ENCODE results near the gene DAB1.

DNA sequence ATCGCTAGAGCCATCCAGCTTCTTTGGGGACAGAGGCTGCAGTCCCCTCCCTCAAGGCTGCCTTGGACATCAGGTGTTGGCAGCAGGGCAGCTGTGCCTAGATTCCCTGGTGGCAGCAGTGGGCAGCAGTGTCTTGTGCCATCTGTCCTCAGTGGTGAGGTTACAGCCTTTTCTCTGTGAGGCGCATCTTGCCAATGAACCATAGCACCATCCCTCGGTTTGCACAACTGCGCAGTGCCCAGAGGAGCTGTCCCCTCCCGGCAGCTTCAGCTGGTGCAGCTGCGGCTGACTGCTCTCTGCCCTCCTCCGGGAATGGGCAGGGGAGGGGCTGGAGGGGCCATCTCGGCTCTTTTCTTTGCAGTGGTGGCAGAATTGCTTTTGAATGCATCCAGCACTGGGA, 399.0 kb downstream of the DAB1 start:
- TF ChIP-seq, protein P1, sequence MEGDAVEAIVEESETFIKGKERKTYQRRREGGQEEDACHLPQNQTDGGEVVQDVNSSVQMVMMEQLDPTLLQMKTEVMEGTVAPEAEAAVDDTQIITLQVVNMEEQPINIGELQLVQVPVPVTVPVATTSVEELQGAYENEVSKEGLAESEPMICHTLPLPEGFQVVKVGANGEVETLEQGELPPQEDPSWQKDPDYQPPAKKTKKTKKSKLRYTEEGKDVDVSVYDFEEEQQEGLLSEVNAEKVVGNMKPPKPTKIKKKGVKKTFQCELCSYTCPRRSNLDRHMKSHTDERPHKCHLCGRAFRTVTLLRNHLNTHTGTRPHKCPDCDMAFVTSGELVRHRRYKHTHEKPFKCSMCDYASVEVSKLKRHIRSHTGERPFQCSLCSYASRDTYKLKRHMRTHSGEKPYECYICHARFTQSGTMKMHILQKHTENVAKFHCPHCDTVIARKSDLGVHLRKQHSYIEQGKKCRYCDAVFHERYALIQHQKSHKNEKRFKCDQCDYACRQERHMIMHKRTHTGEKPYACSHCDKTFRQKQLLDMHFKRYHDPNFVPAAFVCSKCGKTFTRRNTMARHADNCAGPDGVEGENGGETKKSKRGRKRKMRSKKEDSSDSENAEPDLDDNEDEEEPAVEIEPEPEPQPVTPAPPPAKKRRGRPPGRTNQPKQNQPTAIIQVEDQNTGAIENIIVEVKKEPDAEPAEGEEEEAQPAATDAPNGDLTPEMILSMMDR (IDR thresholded peaks at IDR 0.05; ENCODE audit: control extremely low read depth in 1 of 3, insufficient read depth in 1 of 3, low read depth in 1 of 3, low read length in 3 of 3) = no peak
- TF ChIP-seq SP1 (IDR thresholded peaks at IDR 0.05; ENCODE audit: low read depth, low read length) = no peak

Measured in H1 (cell line).